Measurements from ENCODE around the gene ANKRD33B. TPM values are rescaled to one million over a fixed set of nuclear protein-coding genes. Genes with fewer than 3 reads are reported as not detected.

The ANKRD33B gene
- total RNA-seq, 1 experiment from 2014 or later, result 6.9 TPM

DNA sequence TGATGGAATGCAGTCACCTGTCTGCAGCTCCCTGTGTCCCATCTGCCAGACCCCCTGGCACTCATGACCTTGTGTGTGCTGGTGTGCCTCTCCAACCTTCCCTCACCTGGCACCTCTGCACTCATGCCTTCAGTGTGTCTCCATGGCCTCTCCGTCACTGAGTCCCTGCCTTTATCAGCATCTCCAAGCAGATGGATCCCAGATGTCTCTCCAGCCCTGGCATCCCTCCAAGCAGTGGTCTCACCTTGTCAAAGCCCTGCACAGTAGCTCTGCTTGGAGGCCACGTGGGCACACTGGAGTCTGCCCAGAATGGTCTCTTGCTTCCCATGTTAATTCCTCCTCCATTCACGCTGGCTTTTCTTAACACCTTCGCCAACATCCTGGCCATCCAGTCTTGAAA lies 112.4 kb downstream of the ANKRD33B start:
- H3K56ac ChIP-seq (ENCODE audit: insufficient read length, low read depth, low read length), result no peak overlapping the region
- H4K5ac ChIP-seq (ENCODE audit: insufficient read length, low read depth, low read length), result no peak overlapping the region
- H3K79me2 ChIP-seq (ENCODE audit: insufficient read depth, low read length), result no peaks in the 10 kb centered on the region
- H2BK5ac ChIP-seq (ENCODE audit: insufficient read length, low read length), result no peak overlapping the region
- DNase-seq, result no peak
- H3K4me1 ChIP-seq (ENCODE audit: insufficient read depth, low read length), result no peaks in the 10 kb centered on the region
- no peak overlapping the region for H2BK15ac ChIP-seq (ENCODE audit: low read depth, low read length)
- TF ChIP-seq, protein P1, sequence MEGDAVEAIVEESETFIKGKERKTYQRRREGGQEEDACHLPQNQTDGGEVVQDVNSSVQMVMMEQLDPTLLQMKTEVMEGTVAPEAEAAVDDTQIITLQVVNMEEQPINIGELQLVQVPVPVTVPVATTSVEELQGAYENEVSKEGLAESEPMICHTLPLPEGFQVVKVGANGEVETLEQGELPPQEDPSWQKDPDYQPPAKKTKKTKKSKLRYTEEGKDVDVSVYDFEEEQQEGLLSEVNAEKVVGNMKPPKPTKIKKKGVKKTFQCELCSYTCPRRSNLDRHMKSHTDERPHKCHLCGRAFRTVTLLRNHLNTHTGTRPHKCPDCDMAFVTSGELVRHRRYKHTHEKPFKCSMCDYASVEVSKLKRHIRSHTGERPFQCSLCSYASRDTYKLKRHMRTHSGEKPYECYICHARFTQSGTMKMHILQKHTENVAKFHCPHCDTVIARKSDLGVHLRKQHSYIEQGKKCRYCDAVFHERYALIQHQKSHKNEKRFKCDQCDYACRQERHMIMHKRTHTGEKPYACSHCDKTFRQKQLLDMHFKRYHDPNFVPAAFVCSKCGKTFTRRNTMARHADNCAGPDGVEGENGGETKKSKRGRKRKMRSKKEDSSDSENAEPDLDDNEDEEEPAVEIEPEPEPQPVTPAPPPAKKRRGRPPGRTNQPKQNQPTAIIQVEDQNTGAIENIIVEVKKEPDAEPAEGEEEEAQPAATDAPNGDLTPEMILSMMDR (conservative IDR thresholded peaks at IDR 0.05), result no peak
- no peak overlapping the region for H3K23ac ChIP-seq (ENCODE audit: insufficient read length, low read depth, low read length)
- WGBS (ENCODE audit: extremely low coverage, insufficient read length, low lambda C conversion rate), result no CpG with 5 or more reads among the region's 4 CpGs
- no peak overlapping the region for H4K91ac ChIP-seq (ENCODE audit: insufficient read length, low read depth, low read length)
- no peak overlapping the region for H3K14ac ChIP-seq (ENCODE audit: insufficient read depth, low read length)
- no peak overlapping the region for H3K18ac ChIP-seq (ENCODE audit: insufficient read length, low read depth, low read length)
- no peaks in the 10 kb centered on the region for H3K79me1 ChIP-seq (ENCODE audit: insufficient read depth, low read depth, low read length, poor library complexity, severe bottlenecking)
- peaks cover 19% of the 10 kb centered on the region for H3K27me3 Mint-ChIP-seq (ENCODE audit: low read depth)
- H3K27ac Mint-ChIP-seq, result no peak overlapping the region
- no peak overlapping the region for H2AK5ac ChIP-seq (ENCODE audit: insufficient read length, low read length)
- no peak overlapping the region for H3K9ac ChIP-seq (ENCODE audit: extremely low read depth, insufficient read length, low read length)
- no peak overlapping the region for H2BK120ac ChIP-seq (ENCODE audit: low read depth, low read length, poor library complexity, severe bottlenecking)
- no peaks in the 10 kb centered on the region for H3K27me3 ChIP-seq (ENCODE audit: insufficient read depth, low read length)
- no peak overlapping the region for H3K4me2 ChIP-seq (ENCODE audit: insufficient read depth, insufficient read length, low read length)
- H2AFZ ChIP-seq (ENCODE audit: low read length), result no peak overlapping the region
- H3K23me2 ChIP-seq (ENCODE audit: insufficient read length, low read depth, low read length, poor library complexity, severe bottlenecking), result no peaks in the 10 kb centered on the region
- peaks cover 8 to 30% (median 29%) of the 10 kb centered on the region in 3 experiments; a peak in 6 of 7 replicates for H3K36me3 Mint-ChIP-seq (ENCODE audit: insufficient read depth in 1 of 3, low read depth in 3 of 3)
- H3T11ph ChIP-seq (ENCODE audit: low read length), result no peak overlapping the region
- H2BK20ac ChIP-seq (ENCODE audit: low read depth, low read length, poor library complexity, severe bottlenecking), result no peak overlapping the region
- H3K27ac ChIP-seq (ENCODE audit: insufficient read length, low read depth, low read length), result no peak overlapping the region
- no peak overlapping the region for H4K8ac ChIP-seq (replicated peaks; ENCODE audit: insufficient read length, low read depth, low read length)
- no peaks in the 10 kb centered on the region for H3K9me3 ChIP-seq (ENCODE audit: control insufficient read depth, low read depth, low read length)
- no peak overlapping the region for H2BK12ac ChIP-seq (ENCODE audit: insufficient read length, low read depth, low read length)
- H3K4me1 Mint-ChIP-seq, result peaks cover 2 to 3% of the 10 kb centered on the region in 2 experiments; a peak in 2 of 4 replicates
- H3K4ac ChIP-seq (ENCODE audit: low read depth, low read length), result no peak overlapping the region
- H3K4me3 Mint-ChIP-seq, result no peak overlapping the region
- H3K9me3 Mint-ChIP-seq, result peaks cover 0 to 5% of the 10 kb centered on the region in 2 experiments; a peak in 1 of 5 replicates
- no peaks in the 10 kb centered on the region for H4K20me1 ChIP-seq (ENCODE audit: control insufficient read depth, insufficient read depth, insufficient read length)
